Hematopoietic multipotent progenitor cell treated with erythropoietin and hydrocortisone succinate and interleukin-3 and kit ligand, for 8 days (in vitro differentiated cells): ENCODE results near the gene RHBDD1.

Experiments used
- DNase-seq: peaks from one replicate; pipeline ENCODE4 v3.0.0-alpha.2; 2015

RHBDD1 gene

DNA sequence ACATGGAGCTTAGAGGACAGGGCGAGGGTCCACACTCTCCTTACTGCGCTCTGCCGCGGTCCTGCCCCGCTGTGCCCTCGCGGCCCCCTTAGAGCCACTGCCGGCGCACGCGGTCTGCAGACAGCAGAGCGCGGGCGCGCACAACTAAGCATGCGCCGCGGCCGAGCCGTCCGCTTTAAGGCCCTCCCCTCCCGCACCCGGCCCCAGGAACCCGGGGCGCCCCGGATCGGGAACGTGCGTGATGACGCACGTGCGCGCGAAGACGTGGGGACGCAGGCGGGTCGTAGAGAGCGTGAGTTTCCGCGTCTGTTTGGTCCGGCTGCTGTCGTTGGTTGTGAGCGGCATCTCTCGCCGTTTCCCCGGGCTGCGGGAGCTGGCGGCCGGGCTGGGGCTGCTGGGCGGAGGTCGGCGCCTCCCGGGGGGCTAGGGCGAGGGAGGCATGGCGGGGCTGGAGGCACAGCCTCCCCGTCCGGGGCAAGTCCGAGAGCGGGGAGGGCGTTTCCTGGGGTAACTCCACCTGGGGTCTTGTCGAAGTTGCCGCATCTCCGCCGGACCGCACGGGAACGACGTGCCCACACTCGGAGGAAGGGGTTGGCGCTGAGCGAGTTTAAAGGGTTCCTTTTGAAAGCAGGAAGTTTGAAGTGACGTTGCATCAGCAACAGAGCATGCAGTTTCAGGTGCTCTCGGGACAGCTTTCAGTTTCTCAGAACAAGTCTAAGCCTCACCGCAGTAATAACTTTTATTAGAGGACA is at the start of gene RHBDD1:
Gene RHBDD1, plus strand, starts transcription at position 259 of the 752 bp plus-strand sequence. CDS start 28,640 bp downstream, outside the sequence.
- peak; percentile 95 for DNase-seq

GRCh38 chr2:226788064-226788463 is 47.8 kb upstream of the RHBDD1 start:
- DNase-seq: no peak

DNA sequence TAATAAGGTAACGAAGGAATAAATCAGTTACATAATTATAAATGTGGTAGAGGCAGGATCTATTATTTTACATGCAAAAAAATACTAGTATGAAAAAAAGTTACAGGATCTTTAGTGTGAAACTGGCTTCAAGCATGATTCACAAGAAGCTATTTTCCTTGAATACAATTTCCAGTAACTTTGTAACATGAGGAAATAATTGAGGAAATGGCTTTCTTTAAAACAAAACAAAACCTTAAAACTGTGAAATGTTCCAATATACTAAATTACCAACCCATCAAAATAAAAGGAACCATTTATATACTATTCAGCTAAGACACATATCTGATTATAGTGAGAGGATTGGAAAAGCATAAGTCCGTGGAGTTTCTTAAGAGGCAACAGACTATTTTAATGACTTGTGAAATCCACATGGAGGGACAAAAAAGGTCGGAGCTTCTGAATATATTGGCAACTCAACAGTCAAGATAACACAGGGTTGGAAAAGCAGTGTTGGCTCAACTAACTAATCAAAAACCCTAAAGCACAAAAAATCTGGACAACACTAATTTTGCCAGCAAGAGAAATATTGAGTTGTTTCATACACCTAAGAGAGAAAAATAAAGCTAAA is 46.9 kb upstream of the RHBDD1 start:
- no peak for DNase-seq

DNA sequence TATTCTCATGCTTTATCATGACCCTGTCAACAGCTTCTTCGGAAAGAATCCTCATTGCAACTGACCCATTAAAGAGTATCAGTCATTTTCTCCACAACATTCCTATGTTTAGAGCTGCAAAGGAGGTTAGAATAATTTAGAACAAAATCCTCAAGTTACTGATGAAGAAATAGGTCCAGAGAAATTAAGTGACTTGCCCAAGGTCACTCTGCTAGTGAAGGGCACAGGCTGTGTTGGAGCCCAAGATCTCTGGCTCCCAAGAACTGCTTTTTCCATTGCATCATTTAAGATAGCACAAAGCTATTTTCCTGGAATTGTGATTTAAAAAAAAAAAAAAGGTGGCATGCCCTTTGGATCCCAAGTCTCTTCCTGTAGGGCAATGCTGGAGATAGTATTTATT is 45.8 kb upstream of the RHBDD1 start:
- DNase-seq: no peak

DNA sequence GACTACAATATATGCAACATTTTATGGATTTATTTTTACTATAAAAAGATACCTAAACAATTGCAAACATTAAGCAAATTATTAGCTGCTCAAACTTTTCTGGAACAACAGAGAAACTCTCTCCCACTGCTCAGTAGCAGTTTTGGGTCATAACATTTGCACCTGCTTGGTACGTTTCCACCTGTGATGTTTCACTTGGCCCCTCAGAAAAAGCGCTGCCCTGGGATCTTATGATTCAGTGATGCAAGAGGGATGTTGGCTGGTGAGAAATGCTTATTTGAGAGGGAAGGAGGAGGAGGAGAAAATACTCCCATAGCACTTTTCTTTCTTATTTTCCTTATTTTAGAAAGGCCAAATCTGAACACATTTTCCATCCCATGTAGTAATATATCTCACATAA is 45.4 kb upstream of the RHBDD1 start:
- DNase-seq: no peak

DNA sequence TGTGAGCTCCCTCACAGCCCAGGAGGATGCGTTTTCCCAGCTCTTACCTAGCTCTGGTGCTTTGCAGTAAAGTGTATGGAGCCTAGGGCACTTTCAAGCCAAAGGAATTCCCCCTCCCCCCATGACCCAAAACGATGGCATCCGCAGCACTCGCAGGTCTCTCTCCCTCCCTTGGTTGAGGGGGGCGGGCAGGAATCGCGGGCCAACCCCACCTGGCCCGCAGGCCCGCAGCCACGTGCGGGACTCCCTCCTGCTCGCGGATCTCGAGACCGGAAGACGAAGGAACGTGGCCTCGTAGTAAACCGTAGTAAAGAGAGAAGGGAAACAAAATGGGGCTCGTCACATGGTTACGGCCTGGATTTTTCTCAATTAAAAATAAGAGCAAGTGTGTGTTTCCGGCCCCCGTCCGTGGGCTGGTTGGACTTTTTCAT is 44.8 kb upstream of the RHBDD1 start:
- DNase-seq: peak; percentile 71

DNA sequence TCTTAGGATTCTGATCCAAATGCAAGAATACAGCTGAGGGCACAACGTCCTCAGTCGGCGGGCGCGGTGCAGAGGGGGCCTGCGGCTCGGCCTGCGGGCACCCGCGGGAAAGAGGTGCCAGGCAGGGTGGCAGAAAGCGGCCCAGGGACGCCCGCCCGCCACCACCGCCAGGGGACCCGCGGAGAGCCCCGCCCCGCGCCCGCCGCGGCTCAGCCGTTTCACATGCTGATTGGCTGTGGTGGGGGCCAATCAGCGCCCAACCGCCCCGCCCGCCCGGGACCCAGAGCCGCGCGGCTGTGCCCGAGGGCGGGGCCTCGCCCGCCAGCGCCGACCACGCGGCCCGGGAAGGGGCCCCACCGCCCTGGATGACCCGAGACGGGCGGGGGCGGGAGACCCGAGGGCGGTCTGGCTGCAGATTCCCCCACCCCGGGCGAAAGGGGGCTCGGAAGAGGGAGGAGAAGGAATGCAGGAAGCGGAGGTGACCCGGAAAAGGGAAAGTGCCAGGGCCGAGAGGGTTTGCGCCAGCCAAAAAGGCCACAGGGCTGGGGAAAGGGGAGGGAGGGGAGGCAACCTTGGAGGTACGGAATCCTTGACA is 44.3 kb upstream of the RHBDD1 start:
- peak; percentile 86 for DNase-seq

GRCh38 chr2:226792155-226792881 is 43.5 kb upstream of the RHBDD1 start:
- DNase-seq: no peak

DNA sequence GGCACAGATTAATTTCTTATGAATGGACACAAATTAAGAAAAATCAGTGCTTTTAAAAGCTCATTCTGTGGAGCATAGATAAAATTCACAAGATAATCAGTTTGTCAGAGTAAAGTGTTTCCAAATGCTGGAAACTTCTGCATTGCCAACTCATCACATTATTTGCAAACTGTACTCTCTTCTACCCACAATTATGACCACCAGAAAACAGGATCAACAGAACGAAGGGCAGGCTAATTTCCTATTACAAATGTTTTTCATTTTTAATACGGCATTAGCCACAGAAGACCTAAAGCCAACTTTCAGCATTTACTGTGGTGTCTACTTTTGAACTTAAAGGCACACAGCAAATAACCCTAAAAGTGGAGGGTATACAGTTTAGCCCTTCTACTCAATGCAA is 42.2 kb upstream of the RHBDD1 start:
- no peak for DNase-seq

GRCh38 chr2:226794196-226794661 is 41.6 kb upstream of the RHBDD1 start:
- DNase-seq: no peak

DNA sequence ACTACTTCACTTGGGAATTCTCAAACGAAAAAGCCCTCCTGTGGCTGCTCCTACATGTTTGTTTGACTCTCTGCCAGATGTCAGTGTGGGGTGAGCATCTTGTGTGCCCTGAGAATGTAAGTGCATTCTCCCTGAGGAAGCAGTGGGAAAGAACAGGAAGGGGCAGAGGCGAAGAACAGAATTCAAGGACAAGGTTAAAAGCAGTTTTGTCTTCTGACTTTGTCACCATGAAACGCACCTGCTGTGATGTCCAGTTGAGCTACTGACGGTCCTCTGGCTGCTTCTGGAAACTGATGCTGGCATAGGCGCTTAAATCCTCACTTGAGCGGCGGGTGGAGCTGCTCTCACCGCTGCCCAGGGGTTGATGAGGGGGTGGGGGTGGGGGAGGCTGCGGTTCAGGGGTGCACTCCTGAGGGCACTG is 41.1 kb upstream of the RHBDD1 start:
- DNase-seq: no peak

- DNase-seq: no peak
These were observed 40.4 kb upstream of the RHBDD1 start for GRCh38 chr2:226795281-226796011.

GRCh38 chr2:226796012-226796839 is 39.6 kb upstream of the RHBDD1 start:
- DNase-seq: no peak

- no peak for DNase-seq
These were observed 39.0 kb upstream of the RHBDD1 start for GRCh38 chr2:226796840-226797288.

DNA sequence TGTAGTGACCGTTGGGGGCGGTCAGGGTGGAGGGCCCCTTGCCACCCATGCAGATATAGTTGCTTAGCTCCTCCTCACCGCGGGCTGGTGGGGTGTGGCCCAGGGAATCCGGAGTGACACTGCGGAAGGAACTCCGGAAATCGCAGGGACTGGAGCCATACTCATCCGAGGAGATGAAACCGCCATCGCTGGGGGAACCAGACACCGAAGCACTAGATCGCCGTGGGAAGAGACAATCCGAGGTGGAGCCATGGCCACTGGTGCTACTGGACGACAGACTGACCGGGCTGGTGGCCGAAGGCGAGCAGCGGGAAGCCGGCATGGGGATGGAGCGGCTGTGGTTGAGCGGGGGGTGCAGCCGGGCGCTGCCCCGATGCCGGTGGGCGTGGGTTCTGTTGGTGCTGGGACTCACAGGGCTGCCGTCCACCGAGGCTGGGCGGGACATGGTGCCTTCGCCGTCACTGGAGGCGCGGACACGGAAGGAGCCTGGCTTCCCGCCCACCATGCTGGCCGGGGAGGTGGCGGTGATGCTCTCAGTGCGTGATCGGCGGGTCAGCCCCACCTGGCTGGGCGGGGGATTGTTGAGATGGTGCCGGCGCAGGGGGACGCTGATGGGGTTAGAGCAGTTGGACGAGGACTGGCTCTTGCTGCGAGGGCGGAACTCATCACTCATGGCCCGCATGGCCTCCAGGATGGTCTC is 38.4 kb upstream of the RHBDD1 start:
- no peak for DNase-seq

DNA sequence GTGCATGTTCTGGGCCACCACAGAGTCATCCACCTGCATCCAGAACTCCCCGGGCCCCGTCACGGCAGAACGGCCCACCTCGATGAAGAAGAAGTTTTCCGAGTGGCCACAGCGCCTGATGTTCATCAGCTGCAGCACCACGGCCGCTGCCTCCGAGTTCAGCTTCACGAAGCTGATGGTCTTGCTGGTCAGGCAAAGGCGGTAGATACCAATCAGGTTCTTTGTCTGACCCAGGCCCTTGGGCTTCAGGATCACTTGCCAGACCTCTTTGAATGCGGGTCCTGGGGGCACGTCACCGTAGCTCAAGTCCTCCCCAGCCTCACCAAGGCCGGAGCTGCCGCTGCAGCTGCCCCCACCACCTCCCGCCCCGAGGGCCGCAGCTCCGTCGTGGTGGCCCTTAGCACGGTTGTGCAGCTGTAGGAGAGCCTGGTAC is 37.8 kb upstream of the RHBDD1 start:
- DNase-seq: no peak

DNA sequence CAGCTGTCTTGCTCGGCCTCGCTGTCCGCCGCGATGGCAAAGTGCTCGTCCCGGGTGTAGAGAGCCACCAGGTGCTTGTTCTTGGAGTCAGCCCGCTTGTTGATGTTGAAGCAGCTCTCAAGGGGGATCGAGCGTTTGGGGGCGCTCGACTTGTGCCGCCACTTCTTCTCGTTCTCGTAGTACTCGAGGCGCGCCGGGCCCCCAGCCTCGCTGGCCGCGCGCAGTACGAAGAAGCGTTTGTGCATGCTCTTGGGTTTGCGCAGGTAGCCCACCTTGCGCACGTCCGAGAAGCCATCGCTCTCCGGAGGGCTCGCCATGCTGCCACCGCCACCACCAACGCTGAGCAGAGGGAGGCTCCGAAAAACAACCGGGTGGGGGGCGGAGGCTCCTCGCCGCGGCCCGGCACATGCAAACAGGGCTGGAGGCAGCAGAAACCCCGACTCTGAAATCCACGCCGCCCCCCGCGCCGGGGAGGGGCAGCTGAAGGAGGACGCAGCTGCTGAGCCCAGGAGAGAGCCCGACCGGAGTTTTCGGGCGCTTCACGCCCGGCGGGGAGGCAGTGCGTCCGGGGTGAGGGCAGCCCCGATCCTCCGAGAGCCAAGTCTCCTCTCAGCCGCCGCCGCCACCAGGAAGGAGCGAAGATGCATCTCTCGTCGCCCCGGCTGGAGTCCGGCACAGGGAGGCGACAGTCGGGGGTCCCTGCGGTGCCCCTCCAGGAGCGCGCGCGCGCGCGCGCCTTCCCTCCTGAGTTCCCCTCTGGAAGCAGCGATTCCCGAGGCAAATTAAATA is 37.2 kb upstream of the RHBDD1 start:
- DNase-seq: peak; percentile 57

GRCh38 chr2:226799211-226799975 is 36.5 kb upstream of the RHBDD1 start, which contains the start of gene IRS1:
Gene IRS1 (minus strand): TSS chr2:226799820. CDS start chr2:226798738, 1,082 bp downstream.
- DNase-seq: peak; percentile 45
